Measurements from ENCODE around the gene TENT4B.
A peak's percentile ranks its signal among the peaks of the same experiment; 100 is the strongest.

Gene TENT4B

DNA sequence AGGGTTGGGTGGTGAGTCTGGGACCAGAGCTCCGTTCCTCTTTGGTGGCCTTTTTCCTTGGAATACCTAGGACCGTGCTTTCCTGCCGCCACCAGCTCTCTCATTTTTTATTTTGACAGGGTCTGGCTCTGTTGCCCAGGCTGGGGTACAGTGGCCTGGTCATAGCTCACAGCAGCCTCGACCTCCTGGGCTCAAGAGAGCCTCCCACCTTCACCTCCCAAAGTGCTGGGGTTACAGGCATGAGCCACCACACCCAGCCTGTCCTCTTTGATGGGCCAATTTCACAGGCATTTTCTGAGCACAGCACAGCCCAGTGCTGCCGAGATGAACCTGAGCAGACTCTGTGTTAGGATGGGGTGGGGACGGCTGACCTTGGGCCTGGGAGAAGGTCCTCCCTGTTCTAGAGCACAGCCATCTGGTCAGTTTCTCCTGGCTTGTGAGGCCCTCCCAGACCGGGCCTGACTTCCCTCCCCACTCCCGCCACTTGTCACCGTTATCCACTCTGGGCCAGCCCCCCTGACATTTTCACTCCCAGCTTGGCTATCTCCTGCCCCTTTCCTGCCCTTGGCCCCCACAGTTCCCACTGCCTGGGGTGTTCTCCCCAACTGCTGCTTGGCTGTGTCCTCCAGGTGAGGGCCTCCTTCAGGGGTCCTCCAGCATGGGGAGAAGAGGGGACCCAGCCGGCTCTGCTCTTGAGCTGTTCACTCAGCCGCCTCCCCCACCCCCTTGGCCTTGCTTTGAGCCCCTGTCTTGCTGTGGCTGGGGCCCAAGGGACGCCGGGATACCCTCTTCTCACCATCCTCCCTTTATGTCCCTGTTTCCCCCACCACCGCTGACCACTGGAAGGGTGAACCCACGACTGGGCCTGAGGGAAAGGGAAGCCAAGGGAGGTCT, 118.3 kb downstream of the TENT4B start:
- DNase-seq (ENCODE audit: low read depth), result no peak

DNA sequence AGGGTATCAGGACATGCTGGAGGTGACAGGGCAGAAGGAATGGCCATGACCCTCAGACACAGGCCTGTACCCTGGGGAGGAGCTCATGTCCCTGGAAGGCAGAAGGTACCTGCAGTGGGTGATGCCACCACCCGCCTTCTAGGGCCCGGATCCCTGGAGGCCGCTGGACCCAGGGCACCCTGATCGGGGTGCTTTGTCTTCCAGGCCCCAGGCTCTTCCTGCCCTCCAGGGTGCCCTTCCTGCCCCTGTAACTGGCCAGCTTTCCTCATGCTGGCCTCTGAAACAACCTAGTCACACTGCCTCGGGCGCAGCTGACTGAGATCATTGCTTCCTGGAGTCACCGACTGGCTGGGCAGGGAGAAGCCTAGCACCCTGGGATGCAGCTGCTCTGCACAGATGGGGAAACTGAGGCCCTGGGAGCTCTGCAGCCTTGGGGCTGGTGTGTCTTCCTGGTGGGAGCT, 119.0 kb downstream of the TENT4B start:
- DNase-seq (ENCODE audit: low read depth), result no peak

GRCh38 chr16:50272687-50273381, 119.7 kb downstream of the TENT4B start:
- DNase-seq (ENCODE audit: low read depth), result no peak

GRCh38 chr16:50273382-50273690, 120.2 kb downstream of the TENT4B start:
- DNase-seq (ENCODE audit: low read depth), result no peak

- DNase-seq (ENCODE audit: low read depth), result no peak
These were observed 120.8 kb downstream of the TENT4B start for GRCh38 chr16:50273888-50274325.

DNA sequence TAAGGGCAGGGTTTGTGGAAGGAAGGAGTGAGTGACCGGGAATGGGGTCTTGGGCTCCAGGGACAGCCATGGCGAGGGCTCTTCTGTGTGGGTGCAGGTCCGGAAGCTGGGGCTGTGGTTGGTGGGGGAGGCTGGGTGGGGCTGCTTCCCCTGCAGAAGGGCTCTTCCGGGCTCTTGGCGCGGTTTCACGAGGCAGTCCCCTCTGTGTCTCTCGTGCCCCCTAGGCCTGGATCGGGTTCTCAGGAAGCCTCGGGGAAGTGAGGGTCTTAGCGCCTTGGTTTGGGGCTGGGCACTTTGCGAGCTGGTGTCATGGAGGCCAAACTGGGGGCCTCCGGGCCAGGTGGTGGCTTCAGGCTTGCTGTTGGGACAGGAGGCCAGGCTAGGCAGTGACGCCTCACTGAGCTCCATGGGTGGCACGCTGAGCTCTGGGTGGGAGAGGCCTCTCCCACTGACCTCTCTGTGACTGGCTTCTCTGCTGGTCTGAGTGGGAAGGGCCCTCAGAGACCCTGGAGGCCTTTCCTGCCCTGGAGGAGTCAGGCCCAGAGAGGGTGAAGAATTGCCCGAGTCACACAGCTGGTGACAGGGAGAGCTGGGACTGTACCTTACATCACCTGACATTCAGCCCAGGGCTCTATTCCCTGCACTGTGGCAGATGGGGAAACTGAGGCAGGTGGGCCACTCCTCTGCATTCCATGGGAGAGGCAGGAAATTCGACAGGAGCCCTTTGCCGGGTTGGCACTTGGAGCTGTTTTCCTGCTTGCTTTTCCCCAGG, 121.4 kb downstream of the TENT4B start:
- peak; percentile 77 for DNase-seq (ENCODE audit: low read depth)

DNA sequence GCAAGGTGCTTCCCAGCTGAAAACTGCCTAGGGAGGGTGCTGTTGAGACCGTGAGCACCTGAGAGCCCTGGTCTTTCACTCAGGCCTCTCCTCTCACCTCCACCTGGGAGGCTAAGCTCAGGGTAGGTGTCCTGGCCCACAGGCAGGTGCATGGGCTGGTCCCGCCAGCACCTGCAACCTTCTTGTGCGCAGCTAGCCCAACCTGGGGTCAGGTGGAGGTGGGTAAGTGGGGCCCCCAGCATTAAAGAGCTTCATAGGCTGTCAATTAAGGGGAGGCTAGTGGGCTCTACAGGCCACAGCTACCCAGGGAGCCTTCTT, 122.0 kb downstream of the TENT4B start:
- DNase-seq (ENCODE audit: low read depth), result no peak

- no peak for DNase-seq (ENCODE audit: low read depth)
These were observed 122.6 kb downstream of the TENT4B start for GRCh38 chr16:50275428-50276325.

DNA sequence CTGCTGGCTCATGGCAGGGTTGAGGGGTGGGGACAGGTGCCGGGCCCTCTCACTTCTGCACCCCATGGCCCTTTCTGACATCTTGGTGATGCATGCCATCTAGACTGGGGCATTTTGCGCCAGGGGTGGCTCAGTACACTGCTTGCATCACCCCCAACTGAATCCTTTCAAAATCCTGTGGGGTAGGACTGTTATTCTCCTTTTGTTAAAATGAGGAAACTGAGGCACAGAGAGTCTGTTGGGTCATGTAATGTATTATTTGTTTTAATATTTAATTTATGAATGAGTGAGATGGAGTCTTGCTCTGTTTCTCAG, 123.2 kb downstream of the TENT4B start:
- no peak for DNase-seq (ENCODE audit: low read depth)

GRCh38 chr16:50276801-50277555, 123.9 kb downstream of the TENT4B start:
- no peak for DNase-seq (ENCODE audit: low read depth)

GRCh38 chr16:50278251-50278650, 125.1 kb downstream of the TENT4B start:
- no peak for DNase-seq (ENCODE audit: low read depth)

DNA sequence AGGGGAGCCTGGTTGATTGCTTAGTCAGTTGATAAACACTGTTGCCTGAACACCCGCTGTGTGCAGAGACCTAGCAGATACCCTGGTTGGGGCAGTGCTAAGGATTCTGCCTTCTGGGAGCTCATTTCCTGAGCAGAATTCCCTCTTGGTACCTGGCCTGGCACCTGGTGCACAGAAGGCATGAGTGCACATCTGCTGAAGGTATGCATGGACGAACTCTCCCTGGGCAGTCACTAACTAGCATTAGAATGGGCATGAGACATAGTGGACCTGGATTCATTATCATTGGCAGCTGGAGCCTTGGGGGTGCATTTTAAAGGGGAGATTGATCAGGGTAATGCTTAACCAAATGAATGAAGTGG, 126.4 kb downstream of the TENT4B start:
- DNase-seq (ENCODE audit: low read depth), result no peak

DNA sequence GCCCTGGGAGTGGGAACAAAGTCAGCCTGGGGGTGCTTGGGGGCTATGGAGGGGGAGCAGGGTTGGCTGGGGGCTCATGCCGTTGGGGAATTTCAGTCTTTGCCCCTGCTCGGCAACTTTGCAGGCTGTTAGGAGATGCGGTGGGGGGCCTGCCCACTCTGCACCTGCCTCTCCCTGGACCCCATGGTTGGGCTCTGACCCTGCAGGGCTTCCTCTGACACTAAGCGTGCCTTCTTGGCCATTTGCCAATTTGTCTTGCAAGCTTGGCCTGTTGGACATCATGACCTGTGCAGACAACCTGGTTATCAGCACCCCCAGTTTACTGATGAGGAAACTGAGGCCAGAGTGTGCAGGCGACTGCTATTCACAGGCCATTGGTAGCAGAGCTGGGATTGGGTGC, 127.8 kb downstream of the TENT4B start:
- DNase-seq (ENCODE audit: low read depth), result no peak

All from CMK (cell line).